HG03378 (cell line): ENCODE measurements around the gene GRWD1.
A peak's percentile ranks its signal among the peaks of the same experiment; 100 is the strongest.

Source experiments
- ATAC-seq: cut with Tn5 transposase; IDR thresholded peaks from one replicate; pipeline ENCODE4 v1.9.1; 2021; ENCODE audit warnings: mild to moderate bottlenecking, moderate library complexity; ENCODE audit not compliant: unreplicated experiment

Gene GRWD1

GRCh38 chr19:48445606-48446481 lies at the start of gene GRWD1:
GRWD1 (plus strand) TSS chr19:48445983; CDS start chr19:48446006, 23 bp downstream.
- ATAC-seq = peak; percentile 77

- ATAC-seq = no peak
These were observed 49.6 kb upstream of the GRWD1 start for GRCh38 chr19:48396016-48396823.

GRCh38 chr19:48396824-48397176 lies 49.0 kb upstream of the GRWD1 start:
- no peak for ATAC-seq

GRCh38 chr19:48397263-48398101 lies 48.3 kb upstream of the GRWD1 start:
- no peak for ATAC-seq

- no peak for ATAC-seq
These were observed 47.7 kb upstream of the GRWD1 start for GRCh38 chr19:48398102-48398374.

- no peak for ATAC-seq
These were observed 47.2 kb upstream of the GRWD1 start for GRCh38 chr19:48398375-48399235.

GRCh38 chr19:48400018-48400742 lies 45.6 kb upstream of the GRWD1 start:
- ATAC-seq = no peak

- ATAC-seq = no peak
These were observed 44.5 kb upstream of the GRWD1 start for GRCh38 chr19:48401287-48401686.

GRCh38 chr19:48403606-48404005 lies 42.2 kb upstream of the GRWD1 start:
- ATAC-seq = no peak

- ATAC-seq = no peak
These were observed 40.6 kb upstream of the GRWD1 start for GRCh38 chr19:48405010-48405659.

GRCh38 chr19:48405850-48406249 lies 39.9 kb upstream of the GRWD1 start:
- ATAC-seq = no peak

- no peak for ATAC-seq
These were observed 31.8 kb upstream of the GRWD1 start for GRCh38 chr19:48413879-48414587.

GRCh38 chr19:48415395-48415794 lies 30.4 kb upstream of the GRWD1 start:
- no peak for ATAC-seq

GRCh38 chr19:48415806-48416221 lies 30.0 kb upstream of the GRWD1 start:
- no peak for ATAC-seq

- no peak for ATAC-seq
These were observed 28.4 kb upstream of the GRWD1 start for GRCh38 chr19:48417421-48417820.

GRCh38 chr19:48418317-48419064 lies 27.3 kb upstream of the GRWD1 start:
- no peak for ATAC-seq

- ATAC-seq = peak; percentile 66
These were observed 26.4 kb upstream of the GRWD1 start for GRCh38 chr19:48419158-48419920.
